Measurements from ENCODE around the gene TOR1AIP2.

DNA sequence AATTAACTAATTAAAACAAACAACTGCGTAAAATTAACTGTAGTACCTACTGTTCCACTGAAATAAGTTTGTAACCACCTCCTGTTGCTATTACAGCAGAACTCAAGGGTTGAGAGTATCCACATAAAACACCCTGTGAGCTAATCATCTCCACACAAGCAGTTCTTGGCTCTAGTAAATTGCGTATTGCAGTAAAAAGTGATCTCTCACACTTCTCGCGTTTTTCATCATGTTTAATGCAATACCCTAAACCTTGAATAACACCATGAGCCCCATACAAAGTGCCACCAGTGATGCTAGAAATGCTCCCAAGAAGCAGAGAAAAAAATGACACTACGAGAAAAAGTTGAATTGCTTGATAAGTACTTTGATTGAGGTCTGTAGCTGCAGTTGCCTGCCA, 47.7 kb upstream of the TOR1AIP2 start:
- TF ChIP-seq, protein P1, sequence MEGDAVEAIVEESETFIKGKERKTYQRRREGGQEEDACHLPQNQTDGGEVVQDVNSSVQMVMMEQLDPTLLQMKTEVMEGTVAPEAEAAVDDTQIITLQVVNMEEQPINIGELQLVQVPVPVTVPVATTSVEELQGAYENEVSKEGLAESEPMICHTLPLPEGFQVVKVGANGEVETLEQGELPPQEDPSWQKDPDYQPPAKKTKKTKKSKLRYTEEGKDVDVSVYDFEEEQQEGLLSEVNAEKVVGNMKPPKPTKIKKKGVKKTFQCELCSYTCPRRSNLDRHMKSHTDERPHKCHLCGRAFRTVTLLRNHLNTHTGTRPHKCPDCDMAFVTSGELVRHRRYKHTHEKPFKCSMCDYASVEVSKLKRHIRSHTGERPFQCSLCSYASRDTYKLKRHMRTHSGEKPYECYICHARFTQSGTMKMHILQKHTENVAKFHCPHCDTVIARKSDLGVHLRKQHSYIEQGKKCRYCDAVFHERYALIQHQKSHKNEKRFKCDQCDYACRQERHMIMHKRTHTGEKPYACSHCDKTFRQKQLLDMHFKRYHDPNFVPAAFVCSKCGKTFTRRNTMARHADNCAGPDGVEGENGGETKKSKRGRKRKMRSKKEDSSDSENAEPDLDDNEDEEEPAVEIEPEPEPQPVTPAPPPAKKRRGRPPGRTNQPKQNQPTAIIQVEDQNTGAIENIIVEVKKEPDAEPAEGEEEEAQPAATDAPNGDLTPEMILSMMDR (IDR thresholded peaks at IDR 0.05) = no peak
- TF ChIP-seq POLR2AphosphoS5 (IDR thresholded peaks at IDR 0.05) = no peak
